Activated CD8-positive, alpha-beta memory T cell treated with anti-CD3 and anti-CD28 coated beads, Interleukin-2, amount 50 U/mL, for 24 hours (primary cell): ENCODE results near the gene NCAM1.
"Not testable (repeated sequence)": the region's sequence is repeated elsewhere in the genome, so short reads cannot be mapped to it uniquely, and the experiment has no call there.

Source experiments
- DNase-seq: peaks from one replicate; pipeline ENCODE4 v3.0.0-alpha.2; 2020; ENCODE audit errors: extremely low read depth

Gene NCAM1

GRCh38 chr11:112961146-112961668 lies at the start of gene NCAM1:
Gene NCAM1 (plus strand): TSS chr11:112961420.
- no peak for DNase-seq

- no peak for DNase-seq
These were observed 38.6 kb upstream of the NCAM1 start for GRCh38 chr11:112922606-112923005.

GRCh38 chr11:112924836-112925235 lies 36.4 kb upstream of the NCAM1 start:
- DNase-seq = not testable (repeated sequence)

GRCh38 chr11:112925516-112926310 lies 35.5 kb upstream of the NCAM1 start:
- no peak for DNase-seq

- no peak for DNase-seq
These were observed 33.1 kb upstream of the NCAM1 start for GRCh38 chr11:112928136-112928535.

- DNase-seq = no peak
These were observed 31.8 kb upstream of the NCAM1 start for GRCh38 chr11:112929432-112929831.

- DNase-seq = no peak
These were observed 29.5 kb upstream of the NCAM1 start for GRCh38 chr11:112931703-112932102.

- DNase-seq = no peak
These were observed 28.6 kb upstream of the NCAM1 start for GRCh38 chr11:112932593-112932992.

GRCh38 chr11:112933970-112934369 lies 27.2 kb upstream of the NCAM1 start:
- DNase-seq = no peak

- DNase-seq = no peak
These were observed 20.1 kb upstream of the NCAM1 start for GRCh38 chr11:112941104-112941503.

GRCh38 chr11:112942966-112943643 lies 18.1 kb upstream of the NCAM1 start:
- DNase-seq = no peak

GRCh38 chr11:112946866-112947265 lies 14.4 kb upstream of the NCAM1 start:
- DNase-seq = no peak

- no peak for DNase-seq
These were observed 11.2 kb upstream of the NCAM1 start for GRCh38 chr11:112949781-112950575.

GRCh38 chr11:112958670-112959069 lies 2.5 kb upstream of the NCAM1 start:
- no peak for DNase-seq

GRCh38 chr11:112961751-112962578 lies 745 bp downstream of the NCAM1 start:
- DNase-seq = no peak

- DNase-seq = no peak
These were observed 1.6 kb downstream of the NCAM1 start for GRCh38 chr11:112962579-112963367.

GRCh38 chr11:112963368-112963955 lies 2.2 kb downstream of the NCAM1 start:
- no peak for DNase-seq

- no peak for DNase-seq
These were observed 4.4 kb downstream of the NCAM1 start for GRCh38 chr11:112965656-112966055.

- DNase-seq = no peak
These were observed 5.3 kb downstream of the NCAM1 start for GRCh38 chr11:112966561-112966960.

GRCh38 chr11:112967082-112967481 lies 5.9 kb downstream of the NCAM1 start:
- DNase-seq = no peak
